ENCODE data around the gene SSU72.
A peak's percentile ranks its signal among the peaks of the same experiment; 100 is the strongest.
"Not testable (repeated sequence)": the region's sequence is repeated elsewhere in the genome, so short reads cannot be mapped to it uniquely, and the experiment has no call there.

The SSU72 gene

GRCh38 chr1:1600861-1601563, 26.3 kb upstream of the SSU72 start:
- no peak overlapping the region for H3K27ac ChIP-seq (ENCODE audit: low read depth, low read length)
- H3K27me3 ChIP-seq (ENCODE audit: control insufficient read depth, insufficient read depth, low read length): peaks cover 47% of the 10 kb centered on the region
- H3K36me3 ChIP-seq (ENCODE audit: control insufficient read depth, insufficient read depth, low read length): no peaks in the 10 kb centered on the region
- H3K9ac ChIP-seq (ENCODE audit: low read depth, low read length): no peak overlapping the region
- peaks cover 5% of the 10 kb centered on the region; the same call in 1 of the 2 replicates for H3K4me1 ChIP-seq (ENCODE audit: control insufficient read depth, insufficient read depth, low read length)
- H3K4me3 ChIP-seq (ENCODE audit: low read depth, low read length): peak overlapping the region; percentile 68; the same call in 1 of the 2 replicates
- H3K9me3 ChIP-seq (ENCODE audit: control insufficient read depth, insufficient read depth, low read length): no peaks in the 10 kb centered on the region

- Histone ChIP-seq H3K9me3 (ENCODE audit: control insufficient read depth, insufficient read depth, low read length) (no peaks in the 10 kb centered on the region), H3K27me3 (ENCODE audit: control insufficient read depth, insufficient read depth, low read length) (peaks cover 50% of the 10 kb centered on the region), H3K27ac (ENCODE audit: low read depth, low read length) (no peak within 1 kb of the TSS), H3K4me1 (ENCODE audit: control insufficient read depth, insufficient read depth, low read length) (peaks cover 5% of the 10 kb centered on the region; the same call in 1 of the 2 replicates), H3K4me3 (ENCODE audit: low read depth, low read length) (peak within 1 kb of the TSS; percentile 68), H3K36me3 (ENCODE audit: control insufficient read depth, insufficient read depth, low read length) (no peaks in the 10 kb centered on the region), H3K9ac (ENCODE audit: low read depth, low read length) (no peak within 1 kb of the TSS)
Observed at GRCh38 chr1:1599935-1600860, 25.5 kb upstream of the SSU72 start, which contains the start of gene FNDC10. Gene FNDC10, minus strand, starts transcription at chr1:1600135. Its CDS starts 120 bp downstream, at chr1:1600015.

GRCh38 chr1:1599030-1599934, 24.6 kb upstream of the SSU72 start:
- Histone ChIP-seq H3K4me1 (ENCODE audit: control insufficient read depth, insufficient read depth, low read length) (peaks cover 5% of the 10 kb centered on the region; the same call in 1 of the 2 replicates), H3K27ac (ENCODE audit: low read depth, low read length) (no peak overlapping the region), H3K4me3 (ENCODE audit: low read depth, low read length) (peak overlapping the region; percentile 58), H3K9me3 (ENCODE audit: control insufficient read depth, insufficient read depth, low read length) (no peaks in the 10 kb centered on the region), H3K27me3 (ENCODE audit: control insufficient read depth, insufficient read depth, low read length) (peaks cover 50% of the 10 kb centered on the region), H3K9ac (ENCODE audit: low read depth, low read length) (no peak overlapping the region), H3K36me3 (ENCODE audit: control insufficient read depth, insufficient read depth, low read length) (no peaks in the 10 kb centered on the region)

- H3K4me3 ChIP-seq (ENCODE audit: low read depth, low read length): no peak overlapping the region; the same call in 1 of the 2 replicates
- no peak overlapping the region for H3K9ac ChIP-seq (ENCODE audit: low read depth, low read length)
- peaks cover 50% of the 10 kb centered on the region for H3K27me3 ChIP-seq (ENCODE audit: control insufficient read depth, insufficient read depth, low read length)
- H3K4me1 ChIP-seq (ENCODE audit: control insufficient read depth, insufficient read depth, low read length): peaks cover 5% of the 10 kb centered on the region; the same call in 1 of the 2 replicates
- no peaks in the 10 kb centered on the region for H3K36me3 ChIP-seq (ENCODE audit: control insufficient read depth, insufficient read depth, low read length)
- H3K9me3 ChIP-seq (ENCODE audit: control insufficient read depth, insufficient read depth, low read length): no peaks in the 10 kb centered on the region
- no peak overlapping the region for H3K27ac ChIP-seq (ENCODE audit: low read depth, low read length)
Observed at GRCh38 chr1:1598720-1599029, 24.0 kb upstream of the SSU72 start.

- Histone ChIP-seq H3K9me3 (ENCODE audit: control insufficient read depth, insufficient read depth, low read length) (no peaks in the 10 kb centered on the region), H3K27ac (ENCODE audit: low read depth, low read length) (no peak overlapping the region), H3K36me3 (ENCODE audit: control insufficient read depth, insufficient read depth, low read length) (no peaks in the 10 kb centered on the region), H3K4me3 (ENCODE audit: low read depth, low read length) (no peak overlapping the region), H3K4me1 (ENCODE audit: control insufficient read depth, insufficient read depth, low read length) (peaks cover 5% of the 10 kb centered on the region; the same call in 1 of the 2 replicates), H3K27me3 (ENCODE audit: control insufficient read depth, insufficient read depth, low read length) (peaks cover 50% of the 10 kb centered on the region), H3K9ac (ENCODE audit: low read depth, low read length) (no peak overlapping the region)
Observed at GRCh38 chr1:1598051-1598719, 23.5 kb upstream of the SSU72 start.

- Histone ChIP-seq H3K9ac (ENCODE audit: low read depth, low read length) (no peak overlapping the region), H3K27ac (ENCODE audit: low read depth, low read length) (peak overlapping the region; percentile 28), H3K9me3 (ENCODE audit: control insufficient read depth, insufficient read depth, low read length) (no peaks in the 10 kb centered on the region), H3K4me1 (ENCODE audit: control insufficient read depth, insufficient read depth, low read length) (peaks cover 5% of the 10 kb centered on the region; the same call in 1 of the 2 replicates), H3K4me3 (ENCODE audit: low read depth, low read length) (0 out of 2 replicates have a peak overlapping the region, but pooled peaks have one; percentile 34), H3K27me3 (ENCODE audit: control insufficient read depth, insufficient read depth, low read length) (peaks cover 47% of the 10 kb centered on the region), H3K36me3 (ENCODE audit: control insufficient read depth, insufficient read depth, low read length) (no peaks in the 10 kb centered on the region)
Observed at GRCh38 chr1:1597275-1597930, 22.7 kb upstream of the SSU72 start.

DNA sequence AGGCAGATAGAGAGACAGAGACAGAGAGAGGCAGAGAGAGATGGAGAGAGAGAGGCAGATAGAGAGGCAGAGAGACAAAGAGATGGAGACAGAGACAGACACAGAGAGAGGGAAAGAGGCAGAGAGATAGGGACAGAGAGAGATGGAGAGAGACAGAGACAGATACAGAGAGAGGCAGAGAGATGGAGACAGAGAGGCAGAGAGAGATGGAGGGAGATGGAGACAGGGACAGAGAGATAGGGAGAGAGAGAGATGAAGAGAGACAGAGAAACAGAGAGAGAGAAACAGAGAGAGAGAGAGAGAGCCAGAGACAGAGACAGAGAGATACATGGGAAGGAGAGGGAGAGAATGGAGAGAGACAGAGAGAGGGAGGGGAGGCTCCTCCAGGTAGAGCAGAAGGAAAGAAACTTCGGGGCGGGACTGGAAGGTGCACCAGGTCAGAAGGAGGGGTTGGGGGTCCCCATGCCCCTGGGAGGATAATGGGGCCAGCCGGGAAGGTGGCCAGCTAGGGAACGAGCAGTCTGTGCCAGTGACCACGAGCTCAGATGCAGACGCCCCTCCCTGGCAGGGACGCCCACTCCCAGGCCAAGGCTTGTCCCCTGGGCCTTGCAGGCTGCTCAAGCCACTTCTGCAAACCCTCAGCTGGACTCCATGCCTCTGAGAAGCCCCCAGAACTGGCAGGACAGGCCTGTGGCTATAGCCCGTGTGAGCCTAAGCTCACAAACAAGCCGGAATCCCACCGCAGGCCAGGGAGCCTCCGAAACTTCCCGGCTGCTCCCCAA, 22.0 kb upstream of the SSU72 start:
- Histone ChIP-seq H3K9me3 (ENCODE audit: control insufficient read depth, insufficient read depth, low read length) (no peaks in the 10 kb centered on the region), H3K4me3 (ENCODE audit: low read depth, low read length) (no peak overlapping the region), H3K9ac (ENCODE audit: low read depth, low read length) (no peak overlapping the region), H3K36me3 (ENCODE audit: control insufficient read depth, insufficient read depth, low read length) (no peaks in the 10 kb centered on the region), H3K27me3 (ENCODE audit: control insufficient read depth, insufficient read depth, low read length) (peaks cover 41% of the 10 kb centered on the region), H3K27ac (ENCODE audit: low read depth, low read length) (no peak overlapping the region), H3K4me1 (ENCODE audit: control insufficient read depth, insufficient read depth, low read length) (peaks cover 5% of the 10 kb centered on the region; the same call in 1 of the 2 replicates)

DNA sequence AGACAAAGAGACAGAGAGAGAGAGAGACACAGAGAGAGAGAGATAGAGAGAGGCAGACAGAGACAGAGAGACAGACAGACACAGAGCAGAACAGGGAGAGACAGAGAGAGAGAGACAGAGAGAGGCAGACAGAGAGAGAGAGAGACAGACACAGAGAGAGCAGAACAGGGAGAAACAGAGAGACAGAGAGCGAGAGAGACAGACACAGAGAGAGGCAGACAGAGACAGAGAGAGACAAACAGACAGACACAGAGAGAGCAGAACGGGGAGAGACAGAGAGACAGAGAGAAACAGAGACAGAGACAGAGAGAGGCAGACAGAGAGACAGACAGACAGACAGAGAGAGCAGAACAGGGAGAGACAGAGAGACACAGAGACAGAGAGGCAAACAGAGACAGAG, 20.7 kb upstream of the SSU72 start:
- not testable (repeated sequence) for H3K9ac ChIP-seq (ENCODE audit: low read depth, low read length); H3K4me3 ChIP-seq (ENCODE audit: low read depth, low read length); H3K4me1 ChIP-seq (ENCODE audit: control insufficient read depth, insufficient read depth, low read length); H3K9me3 ChIP-seq (ENCODE audit: control insufficient read depth, insufficient read depth, low read length); H3K27ac ChIP-seq (ENCODE audit: low read depth, low read length); H3K36me3 ChIP-seq (ENCODE audit: control insufficient read depth, insufficient read depth, low read length)
- H3K27me3 ChIP-seq (ENCODE audit: control insufficient read depth, insufficient read depth, low read length): peaks cover 27% of the 10 kb centered on the region

DNA sequence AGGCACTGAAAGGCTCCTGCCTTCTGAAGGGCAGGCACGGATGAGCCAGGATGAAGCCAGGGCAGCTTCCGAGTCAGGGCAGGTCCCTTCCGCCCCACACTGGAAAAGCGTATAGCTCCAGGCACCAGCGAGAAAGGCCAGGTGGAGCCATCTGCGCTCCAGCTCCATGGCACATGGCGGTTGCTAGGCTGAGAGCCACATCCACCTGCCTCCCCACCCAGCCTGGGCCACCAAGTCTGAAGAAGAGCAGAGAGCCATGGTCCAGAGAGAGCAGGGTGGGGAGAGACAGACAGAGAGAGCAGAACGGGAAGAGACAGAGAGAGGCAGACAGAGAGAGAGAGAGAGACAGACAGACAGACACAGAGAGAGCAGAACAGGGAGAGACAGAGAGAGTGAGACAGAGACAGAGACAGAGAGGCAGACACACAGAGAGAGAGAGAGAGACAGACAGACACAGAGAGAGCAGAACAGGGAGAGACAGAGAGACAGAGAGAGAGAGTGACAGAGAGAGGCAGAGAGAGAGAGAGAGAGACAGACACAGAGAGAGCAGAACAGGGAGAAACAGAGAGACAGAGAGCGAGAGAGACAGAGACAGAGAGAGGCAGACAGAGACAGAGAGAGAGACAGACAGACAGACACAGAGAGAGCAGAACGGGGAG, 20.1 kb upstream of the SSU72 start:
- H3K27ac ChIP-seq (ENCODE audit: low read depth, low read length): no peak overlapping the region
- H3K4me3 ChIP-seq (ENCODE audit: low read depth, low read length): no peak overlapping the region
- H3K27me3 ChIP-seq (ENCODE audit: control insufficient read depth, insufficient read depth, low read length): peaks cover 26% of the 10 kb centered on the region
- peaks cover 5% of the 10 kb centered on the region; the same call in 1 of the 2 replicates for H3K4me1 ChIP-seq (ENCODE audit: control insufficient read depth, insufficient read depth, low read length)
- H3K9me3 ChIP-seq (ENCODE audit: control insufficient read depth, insufficient read depth, low read length): no peaks in the 10 kb centered on the region
- H3K9ac ChIP-seq (ENCODE audit: low read depth, low read length): no peak overlapping the region
- H3K36me3 ChIP-seq (ENCODE audit: control insufficient read depth, insufficient read depth, low read length): no peaks in the 10 kb centered on the region
